GM23338 (cell line): ENCODE measurements around the gene ABCB6. TPM values are rescaled to one million over a fixed set of nuclear protein-coding genes. Genes with fewer than 3 reads are reported as not detected.

Experiments used
- ATAC-seq: fragments of 200-7000 bp; cut with Tn5 transposase; 3 replicates; pipeline ENCODE4 v1.9.1; 2020
- DNase-seq: peaks from one replicate; pipeline ENCODE4 v3.0.0-alpha.2; 2015; ENCODE audit warnings: low spot score
- H2AFZ ChIP-seq: fragments of 200-600 bp; sonication (generic); 2 replicates; pipeline ENCODE4 v1.8.0; 2016; ENCODE audit warnings: antibody characterized with exemption, mild to moderate bottlenecking, moderate library complexity
- H3F3A ChIP-seq: fragments of 200-600 bp; sonication (generic); replicated peaks from 2 replicates; pipeline ENCODE4 v1.8.0; 2017; ENCODE audit warnings: antibody characterized with exemption, mixed run types, low read depth
- H3K27ac ChIP-seq: fragments of 200-600 bp; sonication (generic); 2 replicates; pipeline ENCODE4 v1.6.1; 2016; ENCODE audit warnings: low read depth
- H3K27me3 ChIP-seq: fragments of 200-600 bp; sonication (generic); 2 replicates; pipeline ENCODE4 v1.8.0; 2016; ENCODE audit warnings: mild to moderate bottlenecking, mixed run types, moderate library complexity; ENCODE audit not compliant: insufficient read depth
- H3K36me3 ChIP-seq: fragments of 200-600 bp; sonication (generic); 2 replicates; pipeline ENCODE4 v1.8.0; 2016; ENCODE audit warnings: mild to moderate bottlenecking; ENCODE audit not compliant: insufficient read depth
- H3K4me1 ChIP-seq: fragments of 200-600 bp; sonication (generic); 2 replicates; pipeline ENCODE4 v1.8.0; 2016; ENCODE audit warnings: mild to moderate bottlenecking, moderate library complexity; ENCODE audit not compliant: insufficient read depth
- H3K4me2 ChIP-seq: fragments of 200-600 bp; sonication (generic); 2 replicates; pipeline ENCODE4 v1.7.1; 2017; ENCODE audit warnings: mixed run types
- H3K4me3 ChIP-seq: fragments of 200-600 bp; sonication (generic); 2 replicates; pipeline ENCODE4 v1.6.1; 2016; ENCODE audit warnings: mixed run types
- H3K79me2 ChIP-seq: fragments of 200-600 bp; sonication (generic); replicated peaks from 2 replicates; pipeline ENCODE4 v1.8.0; 2017; ENCODE audit warnings: mild to moderate bottlenecking; ENCODE audit not compliant: insufficient read depth
- H3K9me2 ChIP-seq: fragments of 200-600 bp; sonication (generic); 2 replicates; pipeline ENCODE4 v1.8.0; 2017; ENCODE audit not compliant: insufficient read depth
- H4K20me1 ChIP-seq: fragments of 200-600 bp; sonication (generic); replicated peaks from 2 replicates; pipeline ENCODE4 v1.8.0; 2017; ENCODE audit warnings: mild to moderate bottlenecking; ENCODE audit not compliant: insufficient read depth
- H3K27ac Mint-ChIP-seq: 2 replicates; pipeline ENCODE4 v1.8.0; 2020; ENCODE audit warnings: inconsistent platforms, mild to moderate bottlenecking, moderate library complexity, mixed read lengths
- H3K27me3 Mint-ChIP-seq: 3 replicates; pipeline ENCODE4 v1.8.0; 2022; ENCODE audit warnings: low read depth, mild to moderate bottlenecking, moderate library complexity, mixed read lengths, inconsistent platforms; ENCODE audit not compliant: insufficient read depth, poor library complexity
- H3K36me3 Mint-ChIP-seq: 3 replicates; pipeline ENCODE4 v1.8.0; 2021; ENCODE audit warnings: low read depth, mild to moderate bottlenecking, inconsistent platforms, moderate library complexity, mixed read lengths
- H3K4me1 Mint-ChIP-seq: 3 replicates; pipeline ENCODE4 v1.8.0; 2020; ENCODE audit warnings: mild to moderate bottlenecking, inconsistent platforms, mixed read lengths
- H3K4me3 Mint-ChIP-seq: 3 replicates; pipeline ENCODE4 v1.8.0; 2021; ENCODE audit warnings: moderate library complexity, mild to moderate bottlenecking, inconsistent platforms, mixed read lengths
- H3K9me3 Mint-ChIP-seq: 3 replicates; pipeline ENCODE4 v1.8.0; 2020; ENCODE audit warnings: moderate library complexity, mild to moderate bottlenecking, inconsistent platforms, mixed read lengths
- CREB1 ChIP-seq: fragments of 250-450 bp; sonication (Bioruptor Pico); IDR thresholded peaks from 2 replicates; pipeline ENCODE4 v1.5.0; 2020; ENCODE audit warnings: low read depth, mild to moderate bottlenecking, moderate library complexity
- EZH2phosphoT487 ChIP-seq: fragments of 200-600 bp; sonication (generic); IDR thresholded peaks from one replicate; pipeline ENCODE4 v1.8.1; 2018; ENCODE audit warnings: antibody characterized with exemption; ENCODE audit not compliant: unreplicated experiment
- NANOG ChIP-seq: IDR thresholded peaks from 2 replicates; pipeline ENCODE4 v1.6.1; 2016; ENCODE audit warnings: antibody characterized with exemption, borderline replicate concordance
- POLR2AphosphoS5 ChIP-seq: IDR thresholded peaks from 2 replicates; pipeline ENCODE4 v1.6.1; 2016; ENCODE audit warnings: antibody characterized with exemption, low read depth
- STAT1 ChIP-seq: IDR thresholded peaks from one replicate; pipeline ENCODE4 v1.6.1; 2016; ENCODE audit warnings: antibody characterized with exemption; ENCODE audit not compliant: unreplicated experiment
- ZNF114 ChIP-seq: fragments of 250-450 bp; sonication (Bioruptor Pico); IDR thresholded peaks from 2 replicates; pipeline ENCODE4 v1.5.0; 2020; ENCODE audit warnings: mild to moderate bottlenecking, moderate library complexity
- polyA plus RNA-seq: library from polyadenylated mRNA; unstranded; fragments of >200 nt; fragmentation: Nextera tagmentation; extraction: Ambion mirVana; gene quantifications from 2 replicates; pipeline ENCODE4 v1.2.1, GENCODE V29; 2016
- total RNA-seq: library from RNA; depleted of rRNA; stranded (reverse); fragments of >200 nt; shearing (Covaris generic); gene quantifications from 2 replicates; pipeline ENCODE4 v1.2.3, GENCODE V29; 2014
- TF ChIP-seq, protein P1 (sequence below): IDR thresholded peaks from one replicate; pipeline ENCODE4 v1.6.1; 2018; ENCODE audit warnings: antibody characterized with exemption; ENCODE audit not compliant: unreplicated experiment
- TF ChIP-seq, protein P2 (sequence below): fragments of 250-450 bp; sonication (Bioruptor Pico); IDR thresholded peaks from 2 replicates; pipeline ENCODE4 v1.5.0; 2020; ENCODE audit warnings: mild to moderate bottlenecking, moderate library complexity
- TF ChIP-seq, protein P3 (sequence below), 2 experiments: fragments of 200-600 bp in 1 of 2; sonication (generic) in 1 of 2; conservative IDR thresholded peaks; 2 replicates each; pipeline versions ENCODE4 v1.5.1 to v1.6.1; 2016 to 2017; ENCODE audit warnings: antibody characterized with exemption in 2 of 2, low read depth in 2 of 2, mild to moderate bottlenecking in 2 of 2, moderate library complexity in 1 of 2
- TF ChIP-seq, protein P4 (sequence below): IDR thresholded peaks from 2 replicates; pipeline ENCODE4 v1.6.1; 2016; ENCODE audit warnings: antibody characterized with exemption

Gene ABCB6
- total and polyA plus RNA-seq, 2 experiments from 2014 or later = 26.2 to 35.1 TPM

DNA sequence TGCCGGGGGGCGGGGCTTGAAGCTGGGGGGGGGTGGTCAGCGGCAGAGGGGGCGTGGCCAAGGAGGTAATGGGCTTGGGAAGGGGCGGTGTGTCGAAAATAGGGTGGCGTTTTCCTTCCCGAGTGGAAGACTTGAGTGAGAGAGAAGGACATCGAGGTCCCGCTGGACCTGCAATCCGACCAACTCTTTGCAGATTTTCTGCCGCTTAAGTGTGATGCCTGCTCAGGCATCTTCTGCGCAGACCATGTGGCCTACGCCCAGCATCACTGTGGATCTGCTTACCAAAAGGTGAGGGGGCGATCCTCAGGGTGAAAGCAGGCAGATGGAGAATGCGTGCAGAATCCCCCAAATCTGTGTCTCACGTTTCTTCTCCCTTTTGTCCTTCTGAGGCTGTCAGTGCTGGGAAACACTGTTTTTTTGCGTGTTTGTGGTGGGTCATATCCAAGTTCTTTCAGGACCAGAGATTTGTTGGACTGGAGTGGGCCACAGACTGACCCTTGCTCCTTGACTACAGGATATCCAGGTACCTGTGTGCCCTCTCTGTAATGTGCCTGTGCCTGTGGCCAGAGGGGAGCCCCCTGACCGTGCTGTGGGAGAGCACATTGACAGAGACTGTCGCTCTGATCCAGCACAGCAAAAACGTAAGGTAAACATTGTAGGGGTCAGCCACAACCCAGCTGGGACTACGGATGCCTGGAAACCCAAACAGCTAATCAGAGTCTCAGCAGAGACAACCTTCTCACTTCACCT lies 11.4 kb downstream of the ABCB6 start:
- TF ChIP-seq, protein P1, sequence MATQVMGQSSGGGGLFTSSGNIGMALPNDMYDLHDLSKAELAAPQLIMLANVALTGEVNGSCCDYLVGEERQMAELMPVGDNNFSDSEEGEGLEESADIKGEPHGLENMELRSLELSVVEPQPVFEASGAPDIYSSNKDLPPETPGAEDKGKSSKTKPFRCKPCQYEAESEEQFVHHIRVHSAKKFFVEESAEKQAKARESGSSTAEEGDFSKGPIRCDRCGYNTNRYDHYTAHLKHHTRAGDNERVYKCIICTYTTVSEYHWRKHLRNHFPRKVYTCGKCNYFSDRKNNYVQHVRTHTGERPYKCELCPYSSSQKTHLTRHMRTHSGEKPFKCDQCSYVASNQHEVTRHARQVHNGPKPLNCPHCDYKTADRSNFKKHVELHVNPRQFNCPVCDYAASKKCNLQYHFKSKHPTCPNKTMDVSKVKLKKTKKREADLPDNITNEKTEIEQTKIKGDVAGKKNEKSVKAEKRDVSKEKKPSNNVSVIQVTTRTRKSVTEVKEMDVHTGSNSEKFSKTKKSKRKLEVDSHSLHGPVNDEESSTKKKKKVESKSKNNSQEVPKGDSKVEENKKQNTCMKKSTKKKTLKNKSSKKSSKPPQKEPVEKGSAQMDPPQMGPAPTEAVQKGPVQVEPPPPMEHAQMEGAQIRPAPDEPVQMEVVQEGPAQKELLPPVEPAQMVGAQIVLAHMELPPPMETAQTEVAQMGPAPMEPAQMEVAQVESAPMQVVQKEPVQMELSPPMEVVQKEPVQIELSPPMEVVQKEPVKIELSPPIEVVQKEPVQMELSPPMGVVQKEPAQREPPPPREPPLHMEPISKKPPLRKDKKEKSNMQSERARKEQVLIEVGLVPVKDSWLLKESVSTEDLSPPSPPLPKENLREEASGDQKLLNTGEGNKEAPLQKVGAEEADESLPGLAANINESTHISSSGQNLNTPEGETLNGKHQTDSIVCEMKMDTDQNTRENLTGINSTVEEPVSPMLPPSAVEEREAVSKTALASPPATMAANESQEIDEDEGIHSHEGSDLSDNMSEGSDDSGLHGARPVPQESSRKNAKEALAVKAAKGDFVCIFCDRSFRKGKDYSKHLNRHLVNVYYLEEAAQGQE = no peak
- TF ChIP-seq, protein P2, sequence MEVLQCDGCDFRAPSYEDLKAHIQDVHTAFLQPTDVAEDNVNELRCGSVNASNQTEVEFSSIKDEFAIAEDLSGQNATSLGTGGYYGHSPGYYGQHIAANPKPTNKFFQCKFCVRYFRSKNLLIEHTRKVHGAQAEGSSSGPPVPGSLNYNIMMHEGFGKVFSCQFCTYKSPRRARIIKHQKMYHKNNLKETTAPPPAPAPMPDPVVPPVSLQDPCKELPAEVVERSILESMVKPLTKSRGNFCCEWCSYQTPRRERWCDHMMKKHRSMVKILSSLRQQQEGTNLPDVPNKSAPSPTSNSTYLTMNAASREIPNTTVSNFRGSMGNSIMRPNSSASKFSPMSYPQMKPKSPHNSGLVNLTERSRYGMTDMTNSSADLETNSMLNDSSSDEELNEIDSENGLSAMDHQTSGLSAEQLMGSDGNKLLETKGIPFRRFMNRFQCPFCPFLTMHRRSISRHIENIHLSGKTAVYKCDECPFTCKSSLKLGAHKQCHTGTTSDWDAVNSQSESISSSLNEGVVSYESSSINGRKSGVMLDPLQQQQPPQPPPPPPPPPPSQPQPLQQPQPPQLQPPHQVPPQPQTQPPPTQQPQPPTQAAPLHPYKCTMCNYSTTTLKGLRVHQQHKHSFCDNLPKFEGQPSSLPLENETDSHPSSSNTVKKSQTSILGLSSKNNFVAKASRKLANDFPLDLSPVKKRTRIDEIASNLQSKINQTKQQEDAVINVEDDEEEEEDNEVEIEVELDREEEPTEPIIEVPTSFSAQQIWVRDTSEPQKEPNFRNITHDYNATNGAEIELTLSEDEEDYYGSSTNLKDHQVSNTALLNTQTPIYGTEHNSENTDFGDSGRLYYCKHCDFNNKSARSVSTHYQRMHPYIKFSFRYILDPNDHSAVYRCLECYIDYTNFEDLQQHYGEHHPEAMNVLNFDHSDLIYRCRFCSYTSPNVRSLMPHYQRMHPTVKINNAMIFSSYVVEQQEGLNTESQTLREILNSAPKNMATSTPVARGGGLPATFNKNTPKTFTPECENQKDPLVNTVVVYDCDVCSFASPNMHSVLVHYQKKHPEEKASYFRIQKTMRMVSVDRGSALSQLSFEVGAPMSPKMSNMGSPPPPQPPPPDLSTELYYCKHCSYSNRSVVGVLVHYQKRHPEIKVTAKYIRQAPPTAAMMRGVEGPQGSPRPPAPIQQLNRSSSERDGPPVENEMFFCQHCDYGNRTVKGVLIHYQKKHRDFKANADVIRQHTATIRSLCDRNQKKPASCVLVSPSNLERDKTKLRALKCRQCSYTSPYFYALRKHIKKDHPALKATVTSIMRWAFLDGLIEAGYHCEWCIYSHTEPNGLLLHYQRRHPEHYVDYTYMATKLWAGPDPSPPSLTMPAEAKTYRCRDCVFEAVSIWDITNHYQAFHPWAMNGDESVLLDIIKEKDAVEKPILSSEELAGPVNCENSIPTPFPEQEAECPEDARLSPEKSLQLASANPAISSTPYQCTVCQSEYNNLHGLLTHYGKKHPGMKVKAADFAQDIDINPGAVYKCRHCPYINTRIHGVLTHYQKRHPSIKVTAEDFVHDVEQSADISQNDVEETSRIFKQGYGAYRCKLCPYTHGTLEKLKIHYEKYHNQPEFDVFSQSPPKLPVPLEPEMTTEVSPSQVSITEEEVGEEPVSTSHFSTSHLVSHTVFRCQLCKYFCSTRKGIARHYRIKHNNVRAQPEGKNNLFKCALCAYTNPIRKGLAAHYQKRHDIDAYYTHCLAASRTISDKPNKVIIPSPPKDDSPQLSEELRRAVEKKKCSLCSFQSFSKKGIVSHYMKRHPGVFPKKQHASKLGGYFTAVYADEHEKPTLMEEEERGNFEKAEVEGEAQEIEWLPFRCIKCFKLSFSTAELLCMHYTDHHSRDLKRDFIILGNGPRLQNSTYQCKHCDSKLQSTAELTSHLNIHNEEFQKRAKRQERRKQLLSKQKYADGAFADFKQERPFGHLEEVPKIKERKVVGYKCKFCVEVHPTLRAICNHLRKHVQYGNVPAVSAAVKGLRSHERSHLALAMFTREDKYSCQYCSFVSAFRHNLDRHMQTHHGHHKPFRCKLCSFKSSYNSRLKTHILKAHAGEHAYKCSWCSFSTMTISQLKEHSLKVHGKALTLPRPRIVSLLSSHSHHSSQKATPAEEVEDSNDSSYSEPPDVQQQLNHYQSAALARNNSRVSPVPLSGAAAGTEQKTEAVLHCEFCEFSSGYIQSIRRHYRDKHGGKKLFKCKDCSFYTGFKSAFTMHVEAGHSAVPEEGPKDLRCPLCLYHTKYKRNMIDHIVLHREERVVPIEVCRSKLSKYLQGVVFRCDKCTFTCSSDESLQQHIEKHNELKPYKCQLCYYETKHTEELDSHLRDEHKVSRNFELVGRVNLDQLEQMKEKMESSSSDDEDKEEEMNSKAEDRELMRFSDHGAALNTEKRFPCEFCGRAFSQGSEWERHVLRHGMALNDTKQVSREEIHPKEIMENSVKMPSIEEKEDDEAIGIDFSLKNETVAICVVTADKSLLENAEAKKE = no peak
- TF ChIP-seq, protein P3, sequence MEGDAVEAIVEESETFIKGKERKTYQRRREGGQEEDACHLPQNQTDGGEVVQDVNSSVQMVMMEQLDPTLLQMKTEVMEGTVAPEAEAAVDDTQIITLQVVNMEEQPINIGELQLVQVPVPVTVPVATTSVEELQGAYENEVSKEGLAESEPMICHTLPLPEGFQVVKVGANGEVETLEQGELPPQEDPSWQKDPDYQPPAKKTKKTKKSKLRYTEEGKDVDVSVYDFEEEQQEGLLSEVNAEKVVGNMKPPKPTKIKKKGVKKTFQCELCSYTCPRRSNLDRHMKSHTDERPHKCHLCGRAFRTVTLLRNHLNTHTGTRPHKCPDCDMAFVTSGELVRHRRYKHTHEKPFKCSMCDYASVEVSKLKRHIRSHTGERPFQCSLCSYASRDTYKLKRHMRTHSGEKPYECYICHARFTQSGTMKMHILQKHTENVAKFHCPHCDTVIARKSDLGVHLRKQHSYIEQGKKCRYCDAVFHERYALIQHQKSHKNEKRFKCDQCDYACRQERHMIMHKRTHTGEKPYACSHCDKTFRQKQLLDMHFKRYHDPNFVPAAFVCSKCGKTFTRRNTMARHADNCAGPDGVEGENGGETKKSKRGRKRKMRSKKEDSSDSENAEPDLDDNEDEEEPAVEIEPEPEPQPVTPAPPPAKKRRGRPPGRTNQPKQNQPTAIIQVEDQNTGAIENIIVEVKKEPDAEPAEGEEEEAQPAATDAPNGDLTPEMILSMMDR (conservative IDR thresholded peaks at IDR 0.05; ENCODE audit: low read depth in 2 of 2) = no peak
- TF ChIP-seq CREB1 (CRISPR knock-in tag) = no peak
- no peak for TF ChIP-seq ZNF114 (CRISPR knock-in tag)
- TF ChIP-seq POLR2AphosphoS5 = no peak
- no peak for TF ChIP-seq STAT1
- TF ChIP-seq NANOG = no peak
- TF ChIP-seq, protein P4, sequence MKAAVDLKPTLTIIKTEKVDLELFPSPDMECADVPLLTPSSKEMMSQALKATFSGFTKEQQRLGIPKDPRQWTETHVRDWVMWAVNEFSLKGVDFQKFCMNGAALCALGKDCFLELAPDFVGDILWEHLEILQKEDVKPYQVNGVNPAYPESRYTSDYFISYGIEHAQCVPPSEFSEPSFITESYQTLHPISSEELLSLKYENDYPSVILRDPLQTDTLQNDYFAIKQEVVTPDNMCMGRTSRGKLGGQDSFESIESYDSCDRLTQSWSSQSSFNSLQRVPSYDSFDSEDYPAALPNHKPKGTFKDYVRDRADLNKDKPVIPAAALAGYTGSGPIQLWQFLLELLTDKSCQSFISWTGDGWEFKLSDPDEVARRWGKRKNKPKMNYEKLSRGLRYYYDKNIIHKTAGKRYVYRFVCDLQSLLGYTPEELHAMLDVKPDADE = no peak
- TF ChIP-seq EZH2phosphoT487 = no peak
- Histone ChIP-seq H3K27me3 (no peaks in the 10 kb centered on the region), H3K4me2 (peak overlapping the region; percentile 96), H3K79me2 (no peaks in the 10 kb centered on the region), H3K27ac (no peak overlapping the region; the same call in 1 of the 2 replicates), H3F3A (peaks cover 15% of the 10 kb centered on the region; the same call in 1 of the 2 replicates), H3K4me1 (peaks cover 15% of the 10 kb centered on the region), H4K20me1 (no peaks in the 10 kb centered on the region; the same call in 1 of the 2 replicates), H3K9me2 (no peaks in the 10 kb centered on the region), H3K36me3 (no peaks in the 10 kb centered on the region; the same call in 1 of the 2 replicates), H3K4me3 (peak overlapping the region; percentile 84), H2AFZ (no peak overlapping the region; the same call in 1 of the 2 replicates)
- H3K27ac Mint-ChIP-seq = no peak overlapping the region; the same call in 1 of the 2 replicates
- H3K27me3 Mint-ChIP-seq = peaks cover 13% of the 10 kb centered on the region
- no peak for DNase-seq
- ATAC-seq = peak; percentile 30
- H3K9me3 Mint-ChIP-seq = peaks cover 2% of the 10 kb centered on the region; the same call in 1 of the 3 replicates
- peak overlapping the region; percentile 88 for H3K4me3 Mint-ChIP-seq
- H3K36me3 Mint-ChIP-seq = peaks cover 33% of the 10 kb centered on the region
- H3K4me1 Mint-ChIP-seq = peaks cover 13% of the 10 kb centered on the region; the same call in 2 of the 3 replicates
